Neural cell (in vitro differentiated cells): Measurements from ENCODE around the gene IRF9.

Experiments used
- CTCF ChIP-seq: fragments of 450-650 bp; IDR thresholded peaks from 2 replicates; pipeline ENCODE4 v1.5.1; 2014; ENCODE audit warnings: antibody characterized with exemption, mild to moderate bottlenecking, moderate library complexity; ENCODE audit not compliant: poor library complexity, severe bottlenecking
- EP300 ChIP-seq: fragments of 450-650 bp; conservative IDR thresholded peaks from 2 replicates; pipeline ENCODE4 v1.6.1; 2014; ENCODE audit warnings: antibody characterized with exemption, mild to moderate bottlenecking, moderate library complexity; ENCODE audit not compliant: poor library complexity, severe bottlenecking
- EZH2 ChIP-seq: fragments of 200-600, 300-800 bp; shearing (Covaris generic), sonication (generic); IDR thresholded peaks from 2 replicates; pipeline ENCODE4 v1.6.1; 2014; ENCODE audit warnings: antibody characterized with exemption, low read length, borderline replicate concordance, mild to moderate bottlenecking; ENCODE audit not compliant: insufficient read depth, poor library complexity, severe bottlenecking
- TF ChIP-seq, protein P1 (sequence below): IDR thresholded peaks from 2 replicates; pipeline ENCODE4 v1.6.1; 2012; ENCODE audit warnings: borderline replicate concordance

GRCh38 chr14:24156840-24157239 is 4.2 kb upstream of the IRF9 start:
- TF ChIP-seq CTCF (no peak), EP300 (no peak), EZH2 (no peak)
- TF ChIP-seq, protein P1, sequence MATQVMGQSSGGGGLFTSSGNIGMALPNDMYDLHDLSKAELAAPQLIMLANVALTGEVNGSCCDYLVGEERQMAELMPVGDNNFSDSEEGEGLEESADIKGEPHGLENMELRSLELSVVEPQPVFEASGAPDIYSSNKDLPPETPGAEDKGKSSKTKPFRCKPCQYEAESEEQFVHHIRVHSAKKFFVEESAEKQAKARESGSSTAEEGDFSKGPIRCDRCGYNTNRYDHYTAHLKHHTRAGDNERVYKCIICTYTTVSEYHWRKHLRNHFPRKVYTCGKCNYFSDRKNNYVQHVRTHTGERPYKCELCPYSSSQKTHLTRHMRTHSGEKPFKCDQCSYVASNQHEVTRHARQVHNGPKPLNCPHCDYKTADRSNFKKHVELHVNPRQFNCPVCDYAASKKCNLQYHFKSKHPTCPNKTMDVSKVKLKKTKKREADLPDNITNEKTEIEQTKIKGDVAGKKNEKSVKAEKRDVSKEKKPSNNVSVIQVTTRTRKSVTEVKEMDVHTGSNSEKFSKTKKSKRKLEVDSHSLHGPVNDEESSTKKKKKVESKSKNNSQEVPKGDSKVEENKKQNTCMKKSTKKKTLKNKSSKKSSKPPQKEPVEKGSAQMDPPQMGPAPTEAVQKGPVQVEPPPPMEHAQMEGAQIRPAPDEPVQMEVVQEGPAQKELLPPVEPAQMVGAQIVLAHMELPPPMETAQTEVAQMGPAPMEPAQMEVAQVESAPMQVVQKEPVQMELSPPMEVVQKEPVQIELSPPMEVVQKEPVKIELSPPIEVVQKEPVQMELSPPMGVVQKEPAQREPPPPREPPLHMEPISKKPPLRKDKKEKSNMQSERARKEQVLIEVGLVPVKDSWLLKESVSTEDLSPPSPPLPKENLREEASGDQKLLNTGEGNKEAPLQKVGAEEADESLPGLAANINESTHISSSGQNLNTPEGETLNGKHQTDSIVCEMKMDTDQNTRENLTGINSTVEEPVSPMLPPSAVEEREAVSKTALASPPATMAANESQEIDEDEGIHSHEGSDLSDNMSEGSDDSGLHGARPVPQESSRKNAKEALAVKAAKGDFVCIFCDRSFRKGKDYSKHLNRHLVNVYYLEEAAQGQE: no peak
